AG04450 (cell line): ENCODE measurements around the gene NEDD4L. TPM values are rescaled to one million over a fixed set of nuclear protein-coding genes. Genes with fewer than 3 reads are reported as not detected.
A peak's percentile ranks its signal among the peaks of the same experiment; 100 is the strongest.

Source experiments
- CTCF ChIA-PET: fragments of 300-600, 350-600 bp; formaldehyde crosslinking; extraction: SDS; loops from one replicate; lab custom pipeline; 2022; ENCODE audit warnings: antibody characterized with exemption, inconsistent platforms; lab: Charles Lee
- POLR2A ChIA-PET: fragments of 350-600 bp; formaldehyde crosslinking; extraction: SDS; loops from one replicate; lab custom pipeline; 2021; ENCODE audit warnings: antibody characterized with exemption, inconsistent platforms; lab: Yijun Ruan, JAX
- DNase-seq: peaks from one replicate; pipeline ENCODE4 v3.0.0-alpha.2; 2011; ENCODE audit warnings: low read depth, low spot score
- H3K27ac ChIP-seq: one replicate; pipeline ENCODE4 v1.5.1; 2012; ENCODE audit warnings: low read depth, low read length, control low read depth
- H3K27me3 ChIP-seq: one replicate; pipeline ENCODE4 v1.6.0; 2012; ENCODE audit warnings: low read length; ENCODE audit not compliant: control insufficient read depth, insufficient read depth
- H3K4me3 ChIP-seq: 2 replicates; pipeline ENCODE4 v1.5.1; 2011; ENCODE audit warnings: mild to moderate bottlenecking, low read depth, low read length, control low read depth
- H3K9me3 ChIP-seq: 2 replicates; pipeline ENCODE4 v1.5.1; 2012; ENCODE audit warnings: low read length; ENCODE audit not compliant: control insufficient read depth, insufficient read depth
- CTCF ChIP-seq: IDR thresholded peaks from 2 replicates; pipeline ENCODE4 v1.5.1; 2011; ENCODE audit warnings: low read depth, low read length, control low read depth, inconsistent platforms
- polyA plus RNA-seq: library from polyadenylated mRNA; depleted of rRNA; stranded (reverse); fragments of >200 nt; gene quantifications from 2 replicates; pipeline ENCODE4 v1.2.3, GENCODE V29; 2011

Gene NEDD4L
- polyA plus RNA-seq, 1 experiment: 15.0 TPM

GRCh38 chr18:58186258-58186948 is 142.4 kb downstream of the NEDD4L start:
- POLR2A ChIA-PET: no interaction called here
- no peak for TF ChIP-seq CTCF
- peak overlapping the region; percentile 49 for H3K27ac ChIP-seq

GRCh38 chr18:58187674-58188073 is 143.6 kb downstream of the NEDD4L start:
- ChIA-PET CTCF (no interaction called here), POLR2A (interaction anchor here (0.5 kb wide), 1 partner anchor 956 kb away, joined by 3 read pairs; no protein-coding TSS in a partner anchor)
- no peak for DNase-seq

More at GRCh38 chr18:58186258-58186948, 142.4 kb downstream of the NEDD4L start:
- no peaks in the 10 kb centered on the region for H3K9me3 ChIP-seq
- CTCF ChIA-PET: no interaction called here
- H3K4me3 ChIP-seq: no peak overlapping the region
- no peaks in the 10 kb centered on the region for H3K27me3 ChIP-seq
- peak; percentile 43 for DNase-seq

GRCh38 chr18:58188996-58189395 is 145.0 kb downstream of the NEDD4L start:
- no peak for DNase-seq
- Histone ChIP-seq H3K27me3 (no peaks in the 10 kb centered on the region), H3K9me3 (no peaks in the 10 kb centered on the region), H3K4me3 (no peak overlapping the region), H3K27ac (no peak overlapping the region)
- POLR2A ChIA-PET: no interaction called here
- TF ChIP-seq CTCF: no peak
- CTCF ChIA-PET: interaction anchor here (1.8 kb wide), 1 partner anchor 8 kb away, joined by 8 read pairs; no protein-coding TSS in a partner anchor

More at GRCh38 chr18:58187674-58188073, 143.6 kb downstream of the NEDD4L start:
- no peak for TF ChIP-seq CTCF
- Histone ChIP-seq H3K27me3 (no peaks in the 10 kb centered on the region), H3K9me3 (no peaks in the 10 kb centered on the region), H3K27ac (no peak overlapping the region), H3K4me3 (no peak overlapping the region)

- ChIA-PET CTCF (interaction anchor here (0.6 to 1.8 kb wide), 3 partner anchors 10 to 148 kb away, joined by 4 to 8 read pairs (median 4); no protein-coding TSS in a partner anchor), POLR2A (no interaction called here)
- TF ChIP-seq CTCF: no peak
- DNase-seq: no peak
- Histone ChIP-seq H3K27me3 (no peaks in the 10 kb centered on the region), H3K27ac (no peak overlapping the region), H3K4me3 (no peak overlapping the region), H3K9me3 (no peaks in the 10 kb centered on the region; the same call in 1 of the 2 replicates)
These were observed 147.0 kb downstream of the NEDD4L start for GRCh38 chr18:58190842-58191530.

- no peaks in the 10 kb centered on the region; the same call in 1 of the 2 replicates for H3K9me3 ChIP-seq
- POLR2A ChIA-PET: no interaction called here
- no peak overlapping the region for H3K27ac ChIP-seq
- no peak for DNase-seq
- CTCF ChIA-PET: interaction anchor here (1.0 to 1.5 kb wide), 3 partner anchors 11 to 148 kb away, joined by 3 to 4 read pairs (median 3); partner anchors contain the start of gene NEDD4L
- no peak for TF ChIP-seq CTCF
- H3K4me3 ChIP-seq: no peak overlapping the region
- H3K27me3 ChIP-seq: no peaks in the 10 kb centered on the region
These were observed 147.6 kb downstream of the NEDD4L start for GRCh38 chr18:58191626-58192025.
